Endothelial cell of hepatic sinusoid (primary cell): Measurements from ENCODE around the gene KLHL21.
"Not testable (repeated sequence)": the region's sequence is repeated elsewhere in the genome, so short reads cannot be mapped to it uniquely, and the experiment has no call there.

Experiments
- in situ Hi-C: cut with HindIII; loops from 2 replicates; pipeline ENCODE4 v1.10.0; 2017; ENCODE audit warnings: low sequenced_read_pairs

The KLHL21 gene

GRCh38 chr1:6600410-6601048 is 2.1 kb downstream of the KLHL21 start:
- in situ Hi-C loops = no loop called here

DNA sequence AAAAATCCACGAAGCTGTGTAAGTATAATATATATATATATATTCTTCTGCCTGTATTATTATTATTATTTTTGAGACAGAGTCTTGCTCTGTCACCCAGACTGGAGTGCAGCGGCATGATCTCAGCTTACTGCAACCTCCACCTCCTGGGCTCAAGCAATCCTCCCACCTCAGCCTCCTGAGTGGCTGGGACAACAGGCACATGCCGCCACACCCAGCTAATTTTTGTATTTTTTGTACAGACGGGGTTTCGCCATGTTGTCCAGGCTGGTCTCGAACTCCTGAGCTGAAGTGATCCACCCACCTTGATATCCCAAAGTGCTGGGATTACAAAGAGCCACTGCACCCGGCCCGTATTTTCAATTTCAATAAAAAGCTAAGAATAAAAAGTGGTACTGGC is 2.7 kb downstream of the KLHL21 start:
- in situ Hi-C loops = not testable (repeated sequence)

- in situ Hi-C loops = no loop called here
These were observed 3.3 kb downstream of the KLHL21 start for GRCh38 chr1:6599141-6599975.

DNA sequence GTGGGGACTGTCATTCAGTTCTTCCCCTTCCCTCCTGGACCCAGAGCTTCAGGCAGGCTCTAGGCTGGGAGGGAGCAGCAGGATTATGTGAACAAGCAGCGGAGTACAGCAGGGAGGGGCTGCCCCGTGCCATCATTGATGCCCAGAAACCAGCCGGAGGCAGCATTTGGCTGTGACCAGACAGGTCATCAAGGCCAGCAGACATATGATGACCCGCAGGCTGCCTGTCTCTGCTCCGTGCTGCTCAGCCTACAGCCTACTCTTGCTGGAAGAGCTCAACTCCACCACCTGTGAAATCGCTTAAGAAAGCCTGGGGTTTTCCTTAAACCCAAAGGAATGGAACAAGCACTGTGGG is 4.9 kb downstream of the KLHL21 start:
- in situ Hi-C loops = no loop called here

DNA sequence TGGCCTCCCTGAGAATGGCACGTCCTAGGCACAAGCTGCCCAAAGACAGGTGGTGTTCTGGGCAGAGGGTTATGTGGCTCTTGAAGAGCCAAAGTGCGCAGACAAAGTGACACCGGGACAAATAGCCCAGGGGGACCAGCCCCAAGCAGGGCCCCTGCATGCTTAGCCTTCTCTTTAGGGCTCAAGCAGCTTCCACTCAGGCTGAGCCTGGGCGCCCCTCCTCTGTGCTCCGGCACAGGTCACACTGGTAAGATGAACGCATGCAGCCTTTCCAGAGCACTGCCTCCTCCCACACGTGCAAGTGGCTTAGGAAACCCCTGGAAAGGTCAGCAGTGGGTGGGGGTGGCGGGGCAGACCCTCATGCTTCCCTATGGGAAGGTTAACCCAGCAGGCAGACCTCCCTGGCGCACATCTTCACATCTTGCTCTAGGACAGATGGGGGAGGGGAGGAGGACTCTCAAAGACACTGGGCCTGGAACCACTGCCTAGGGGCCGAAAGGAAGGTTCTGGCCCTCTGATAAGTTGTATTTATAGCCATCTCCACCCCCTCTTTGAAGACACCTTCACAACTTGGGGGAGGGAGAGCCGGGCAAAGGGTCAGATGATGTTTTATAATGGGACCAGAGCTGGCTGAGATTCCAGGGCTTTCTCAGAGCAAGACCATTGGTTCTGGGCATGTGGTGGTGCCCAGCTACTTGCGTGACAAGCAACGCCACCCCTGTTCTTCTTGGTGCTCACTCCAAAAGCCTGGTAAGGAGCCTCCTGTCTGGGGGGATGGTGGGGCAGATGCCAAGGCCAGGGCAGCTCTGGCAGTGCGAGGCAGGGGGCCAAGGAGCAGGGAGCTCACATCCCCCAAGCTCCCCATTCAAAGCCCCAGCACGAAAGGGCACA is 5.5 kb downstream of the KLHL21 start:
- in situ Hi-C loops = no loop called here

GRCh38 chr1:6596351-6596750 is 6.3 kb downstream of the KLHL21 start:
- in situ Hi-C loops = no loop called here

DNA sequence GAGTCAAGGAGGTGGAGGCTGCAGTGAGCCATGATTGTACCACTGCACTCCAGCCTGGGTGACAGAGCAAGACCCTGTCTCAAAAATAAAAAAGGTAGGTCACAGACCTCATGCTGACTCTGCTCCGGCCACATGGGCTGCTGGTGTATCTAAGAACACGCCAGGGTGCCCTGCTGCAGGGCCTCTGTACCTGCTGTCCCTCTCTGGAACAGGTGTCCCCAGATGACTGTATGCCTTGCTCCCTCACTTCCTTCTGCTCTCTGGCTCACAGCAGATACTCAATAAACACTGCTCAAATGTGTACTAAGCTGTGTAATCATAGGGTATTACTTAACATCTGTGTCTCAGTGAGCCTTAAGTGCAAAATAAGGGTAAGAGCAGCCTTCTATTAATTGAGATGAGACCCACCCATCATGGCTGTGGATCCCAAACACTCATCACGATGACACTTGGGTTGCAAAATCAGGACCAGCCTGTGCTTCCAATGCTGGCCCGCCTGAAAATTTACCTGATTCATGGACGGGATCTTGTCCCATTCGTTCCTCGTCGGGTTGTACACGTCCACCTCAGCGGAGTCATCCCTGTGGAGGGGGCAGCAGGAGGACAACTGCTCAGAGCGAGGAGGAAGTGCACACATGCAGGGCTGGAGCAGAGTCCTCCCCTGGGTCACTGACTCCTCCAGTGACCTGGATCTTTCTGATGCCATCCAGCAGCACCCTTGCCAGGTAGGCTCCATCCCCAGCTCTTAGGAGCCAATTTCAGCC is 7.5 kb downstream of the KLHL21 start:
- in situ Hi-C loops = no loop called here

GRCh38 chr1:6593810-6594209 is 8.9 kb downstream of the KLHL21 start:
- in situ Hi-C loops = no loop called here

DNA sequence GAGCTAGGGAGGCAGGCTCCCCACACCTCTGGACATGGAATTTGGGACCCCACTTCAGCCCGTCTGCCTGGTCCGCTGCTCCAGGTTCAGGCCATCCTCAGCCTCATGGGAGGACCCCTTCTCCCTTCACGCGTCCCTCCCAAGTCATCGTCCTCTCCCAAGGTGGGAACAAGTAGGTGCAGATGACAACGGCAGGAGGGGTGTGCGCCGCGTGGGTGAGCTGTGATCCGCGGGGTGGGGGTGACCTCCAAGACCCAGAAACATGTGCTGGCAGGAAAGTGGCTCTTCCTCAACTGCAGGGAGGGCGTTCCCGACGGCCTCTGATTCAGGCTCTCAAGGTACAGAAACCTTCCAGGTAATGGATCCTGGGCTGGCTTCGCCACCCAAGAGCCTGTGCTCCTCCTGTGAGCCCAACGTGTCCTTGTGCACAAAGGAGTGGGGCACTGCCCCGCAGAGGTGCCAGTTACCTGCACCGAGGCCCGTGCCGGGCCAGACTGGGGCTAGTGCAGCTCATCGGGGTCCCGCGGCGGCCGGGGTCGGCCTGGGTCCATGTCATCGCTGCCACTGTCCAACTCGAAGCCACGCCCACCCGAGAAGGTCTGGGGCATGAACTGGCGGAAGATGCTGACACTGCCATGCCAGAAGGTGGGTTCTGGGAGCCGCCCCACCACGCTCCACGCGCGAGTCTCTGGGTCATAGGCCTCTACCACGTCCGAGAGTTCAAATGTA is 9.6 kb downstream of the KLHL21 start:
- in situ Hi-C loops = no loop called here

GRCh38 chr1:6592441-6592840 is 10.2 kb downstream of the KLHL21 start:
- in situ Hi-C loops = no loop called here

- in situ Hi-C loops = no loop called here
These were observed 11.0 kb downstream of the KLHL21 start for GRCh38 chr1:6591644-6592043.

GRCh38 chr1:6591222-6591621 is 11.4 kb downstream of the KLHL21 start:
- in situ Hi-C loops = no loop called here

DNA sequence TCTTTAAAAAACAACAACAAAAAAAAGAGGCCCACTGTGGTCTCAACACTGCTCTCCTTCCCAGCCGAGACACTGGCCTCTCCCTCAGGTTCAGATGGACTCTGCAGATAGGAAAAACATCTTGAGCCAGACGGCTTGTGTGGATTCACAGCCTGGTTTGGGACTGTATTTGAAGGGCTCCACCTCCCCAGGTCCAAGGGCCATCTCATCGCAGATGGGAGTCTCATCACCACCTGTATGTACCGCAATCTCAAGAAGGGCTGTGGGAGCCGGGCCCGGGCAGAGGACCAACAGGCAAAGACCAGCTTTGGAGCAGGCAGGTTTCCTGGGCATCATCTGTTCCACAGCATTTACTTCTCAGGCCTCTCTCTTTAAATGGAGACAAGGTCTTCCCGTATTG is 12.6 kb downstream of the KLHL21 start:
- in situ Hi-C loops = no loop called here

- in situ Hi-C loops = no loop called here
These were observed 13.7 kb downstream of the KLHL21 start for GRCh38 chr1:6588893-6589520.

DNA sequence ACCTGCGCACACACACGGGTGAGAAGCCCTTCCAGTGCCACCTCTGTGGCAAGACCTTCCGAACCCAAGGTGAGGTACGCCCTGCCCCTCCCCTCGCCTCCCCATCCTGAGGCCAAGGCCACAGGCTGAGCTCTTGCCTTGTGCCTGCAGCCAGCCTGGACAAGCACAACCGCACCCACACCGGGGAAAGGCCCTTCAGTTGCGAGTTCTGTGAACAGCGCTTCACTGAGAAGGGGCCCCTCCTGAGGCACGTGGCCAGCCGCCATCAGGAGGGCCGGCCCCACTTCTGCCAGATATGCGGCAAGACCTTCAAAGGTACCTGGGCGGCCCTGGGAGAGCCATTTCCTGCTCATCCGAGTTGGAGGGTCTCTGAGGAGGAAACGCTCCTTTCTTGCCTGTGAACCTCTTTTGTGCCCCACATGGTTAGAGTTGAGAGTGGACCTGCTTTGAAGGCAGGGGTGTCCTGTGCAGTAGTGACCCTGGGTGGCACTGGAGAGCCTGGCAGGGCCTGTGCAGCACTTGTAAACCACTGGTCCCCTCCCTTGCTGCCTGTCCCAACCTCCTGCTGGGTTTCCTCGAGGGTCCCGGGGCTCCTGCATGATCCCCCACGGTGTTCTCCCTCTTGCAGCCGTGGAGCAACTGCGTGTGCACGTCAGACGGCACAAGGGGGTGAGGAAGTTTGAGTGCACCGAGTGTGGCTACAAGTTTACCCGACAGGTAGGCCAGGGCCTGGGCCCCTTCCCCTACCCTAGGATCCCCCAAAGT is 14.4 kb downstream of the KLHL21 start:
- in situ Hi-C loops = no loop called here

DNA sequence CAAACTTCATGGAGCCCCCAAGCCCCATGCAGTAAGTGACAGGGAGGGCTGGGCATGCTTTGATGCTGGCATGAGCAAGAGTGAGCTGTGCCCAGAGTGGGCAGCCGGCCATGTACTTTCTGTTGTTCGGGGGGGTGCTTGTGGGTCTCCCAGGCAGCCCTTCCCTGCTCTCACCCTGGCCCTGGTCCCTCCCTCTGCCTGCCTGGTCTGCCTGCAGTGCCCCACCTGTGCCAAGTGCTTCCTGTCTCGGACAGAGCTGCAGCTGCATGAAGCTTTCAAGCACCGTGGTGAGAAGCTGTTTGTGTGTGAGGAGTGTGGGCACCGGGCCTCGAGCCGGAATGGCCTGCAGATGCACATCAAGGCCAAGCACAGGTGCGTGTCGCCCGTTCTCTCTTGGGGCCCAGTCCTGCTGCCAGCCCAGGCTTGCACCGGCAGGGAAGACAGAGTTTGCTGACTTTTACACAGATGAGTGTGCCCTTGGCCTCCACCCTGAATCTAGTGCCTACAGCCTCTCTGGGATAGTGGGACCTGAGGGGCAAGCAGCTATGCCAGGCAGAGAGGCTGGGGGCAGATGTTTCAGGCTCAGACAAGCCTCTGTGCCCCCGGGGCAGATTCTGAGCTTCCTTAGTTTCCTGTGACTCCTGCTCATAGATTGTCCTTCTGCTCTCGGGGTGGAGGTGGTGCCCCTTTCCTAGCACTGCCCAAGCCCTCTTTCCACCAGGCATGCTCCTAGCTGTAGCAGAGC is 15.2 kb downstream of the KLHL21 start:
- in situ Hi-C loops = no loop called here

GRCh38 chr1:6586404-6586816 is 16.3 kb downstream of the KLHL21 start:
- in situ Hi-C loops = no loop called here

GRCh38 chr1:6585841-6586240 is 16.8 kb downstream of the KLHL21 start:
- in situ Hi-C loops = no loop called here
